NCI-H69 (cell line): ENCODE measurements around the gene FAF1.
"Not testable (repeated sequence)": the region's sequence is repeated elsewhere in the genome, so short reads cannot be mapped to it uniquely, and the experiment has no call there.

Experiments
- DNase-seq: peaks from one replicate; lab custom pipeline; 2025; lab: John Stamatoyannopoulos, UW

Gene FAF1

DNA sequence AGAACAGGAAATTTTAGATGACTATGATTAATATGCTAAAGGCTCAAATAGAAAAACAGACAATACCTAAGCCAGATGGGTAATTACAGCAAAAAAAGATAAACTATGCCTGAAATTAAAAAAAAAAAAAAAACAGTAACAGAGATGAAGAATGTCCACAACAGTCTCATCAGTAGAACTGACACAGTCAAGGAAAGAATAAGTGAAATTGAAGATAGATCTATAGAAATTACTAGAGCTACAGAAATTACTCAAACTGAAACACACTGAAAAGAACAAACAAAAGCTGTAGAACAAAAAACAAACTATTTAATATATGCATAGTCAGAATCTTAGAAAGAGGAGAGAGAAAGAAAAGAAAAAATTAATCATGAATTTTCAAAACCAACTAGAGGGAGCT is 112.8 kb downstream of the FAF1 start:
- DNase-seq, result no peak

GRCh38 chr1:50846224-50846839 is 113.7 kb downstream of the FAF1 start:
- no peak for DNase-seq

DNA sequence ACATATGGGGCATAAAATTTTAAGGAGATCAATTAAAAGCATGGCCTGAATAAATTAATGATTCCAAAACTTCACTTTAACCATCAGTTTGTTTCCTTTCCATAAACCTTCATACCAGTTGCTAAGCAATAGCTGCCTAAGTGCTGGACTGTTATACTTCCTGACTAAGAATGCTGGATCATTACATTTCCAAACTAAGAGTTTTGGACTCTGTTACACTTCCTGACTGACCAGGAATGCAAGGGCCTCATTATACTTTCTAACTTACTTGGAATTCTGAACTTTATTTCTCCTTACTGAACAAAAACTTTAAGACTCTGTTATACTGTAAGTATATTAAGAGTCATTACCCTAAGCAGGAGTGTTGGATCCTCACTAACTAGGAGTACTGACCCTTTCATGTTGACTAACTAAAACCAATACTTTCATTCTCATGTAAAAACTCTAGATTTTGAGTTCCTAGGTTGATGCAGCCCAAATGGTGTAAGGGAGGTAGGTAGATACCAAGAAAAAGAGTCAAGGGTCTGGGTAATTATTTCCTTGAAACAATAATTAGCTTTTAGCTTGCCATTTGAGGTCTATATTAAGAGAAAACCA is 118.2 kb downstream of the FAF1 start:
- DNase-seq, result no peak

- DNase-seq, result no peak
These were observed 124.0 kb downstream of the FAF1 start for GRCh38 chr1:50836117-50836516.

GRCh38 chr1:50833216-50833615 is 126.9 kb downstream of the FAF1 start:
- DNase-seq, result no peak

DNA sequence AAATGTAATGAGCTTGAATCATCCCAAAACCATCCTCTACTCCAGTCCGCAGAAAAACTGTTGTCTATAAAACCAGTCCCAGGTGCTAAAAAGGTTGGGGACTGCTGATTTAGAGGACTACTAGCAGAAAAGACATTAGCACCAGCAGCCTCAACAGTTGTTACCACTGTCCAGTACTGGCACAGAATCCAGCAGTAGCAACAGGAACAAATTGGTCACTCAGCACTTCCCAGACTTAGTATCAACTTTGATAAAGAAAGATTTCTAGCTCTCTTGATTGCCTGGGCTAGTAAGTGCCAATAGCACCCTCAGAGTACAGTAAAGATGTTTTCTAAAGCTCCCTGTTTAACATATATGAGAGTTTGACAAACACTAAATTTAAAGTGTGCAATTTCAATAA is 127.9 kb downstream of the FAF1 start:
- no peak for DNase-seq

- no peak for DNase-seq
These were observed 128.6 kb downstream of the FAF1 start for GRCh38 chr1:50831300-50832061.

GRCh38 chr1:50830621-50831020 is 129.4 kb downstream of the FAF1 start:
- no peak for DNase-seq

DNA sequence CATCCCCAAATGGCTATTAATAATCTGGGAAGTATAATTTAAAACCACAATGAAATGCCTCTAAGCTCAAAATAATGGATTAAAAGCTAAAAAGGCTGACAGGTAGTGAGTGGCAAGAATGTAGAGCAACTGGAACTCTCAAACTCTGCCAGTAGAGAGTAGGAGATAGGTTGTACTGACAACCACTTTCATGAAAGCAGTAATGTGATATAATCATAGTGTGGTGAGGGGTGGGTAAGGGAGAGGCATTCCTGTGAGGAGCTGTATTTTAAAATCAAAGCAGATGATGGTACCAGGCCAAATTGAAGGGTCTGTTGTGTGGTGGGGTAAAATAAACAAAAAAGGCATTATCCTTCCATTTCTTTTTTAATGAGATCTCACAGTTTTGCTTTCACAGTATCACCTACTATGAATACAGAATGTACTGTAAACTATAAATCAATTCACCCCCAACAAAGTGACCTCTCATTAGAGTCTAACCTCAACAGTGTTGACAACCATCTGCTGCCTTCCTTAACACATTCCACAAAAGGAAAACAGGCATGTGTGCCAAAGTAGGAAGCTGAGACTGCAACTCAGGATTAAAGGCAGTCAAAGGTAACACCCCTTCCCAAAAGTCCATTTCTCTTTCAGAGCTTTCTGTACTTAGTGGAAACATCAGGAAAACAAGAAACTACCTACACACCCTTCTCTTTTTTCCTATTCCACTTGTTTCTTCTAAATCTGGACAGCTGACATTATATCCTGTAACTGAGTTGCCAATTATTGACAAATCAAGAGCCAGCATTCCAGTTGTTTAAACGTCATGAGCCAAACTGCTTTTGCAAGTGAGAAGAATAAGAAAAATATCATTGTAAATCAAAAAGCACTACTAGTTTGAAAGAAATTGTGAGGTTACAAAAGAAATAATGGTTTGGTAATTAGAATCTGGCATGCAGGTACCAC is 130.8 kb downstream of the FAF1 start:
- peak; percentile 94 for DNase-seq

GRCh38 chr1:50827546-50827945 is 132.5 kb downstream of the FAF1 start:
- no peak for DNase-seq

DNA sequence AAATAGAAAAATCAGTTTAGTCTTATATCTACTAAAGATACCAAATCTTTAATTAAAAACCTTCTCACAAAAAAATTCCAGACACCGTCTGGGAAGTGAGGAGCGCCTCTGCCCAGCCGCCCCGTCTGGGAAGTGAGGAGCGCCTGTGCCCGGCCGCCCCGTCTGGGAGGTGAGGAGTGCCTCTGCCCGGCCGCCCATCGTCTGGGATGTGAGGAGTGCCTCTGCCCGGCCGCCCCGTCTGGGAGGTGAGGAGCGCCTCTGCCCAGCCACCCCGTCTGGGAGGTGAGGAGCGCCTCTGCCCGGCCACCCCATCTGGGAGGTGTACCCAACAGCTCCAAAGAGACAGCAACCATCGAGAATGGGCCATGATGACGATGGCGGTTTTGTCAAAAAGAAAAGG is 133.3 kb downstream of the FAF1 start:
- not testable (repeated sequence) for DNase-seq

DNA sequence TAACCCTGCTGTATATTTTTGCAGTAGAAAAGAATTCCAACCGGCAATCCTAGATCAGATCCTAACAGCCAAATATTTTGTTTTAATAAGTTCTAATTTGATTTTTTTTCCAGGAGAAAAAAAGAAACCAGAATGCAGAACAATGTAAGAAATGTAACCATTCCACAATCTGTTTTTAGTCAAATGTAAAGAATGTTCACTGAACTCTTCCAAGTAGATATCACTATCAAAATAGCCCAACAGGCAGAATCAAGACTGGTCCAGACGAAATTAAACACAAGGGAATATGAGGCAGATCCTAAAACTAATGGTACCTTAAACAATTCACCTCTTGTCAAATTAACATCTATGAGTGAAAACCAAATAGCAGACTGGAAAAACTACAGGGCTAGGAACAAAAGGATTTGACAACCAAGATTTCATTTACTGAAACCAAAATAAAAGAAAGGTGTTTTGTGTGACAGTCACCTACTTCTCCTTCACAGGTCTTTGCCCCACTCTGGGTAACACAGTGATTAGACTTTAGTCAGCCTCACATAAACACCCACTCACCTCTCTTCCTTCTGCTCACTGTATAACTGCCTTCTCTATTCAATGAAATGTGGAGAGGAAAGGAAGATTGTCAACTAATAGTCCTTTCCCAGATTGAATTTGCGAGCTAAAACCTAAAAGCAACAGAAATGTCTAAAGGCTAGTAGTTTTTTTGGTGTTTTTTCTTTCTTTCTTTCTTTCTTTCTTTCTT is 137.9 kb downstream of the FAF1 start:
- no peak for DNase-seq

DNA sequence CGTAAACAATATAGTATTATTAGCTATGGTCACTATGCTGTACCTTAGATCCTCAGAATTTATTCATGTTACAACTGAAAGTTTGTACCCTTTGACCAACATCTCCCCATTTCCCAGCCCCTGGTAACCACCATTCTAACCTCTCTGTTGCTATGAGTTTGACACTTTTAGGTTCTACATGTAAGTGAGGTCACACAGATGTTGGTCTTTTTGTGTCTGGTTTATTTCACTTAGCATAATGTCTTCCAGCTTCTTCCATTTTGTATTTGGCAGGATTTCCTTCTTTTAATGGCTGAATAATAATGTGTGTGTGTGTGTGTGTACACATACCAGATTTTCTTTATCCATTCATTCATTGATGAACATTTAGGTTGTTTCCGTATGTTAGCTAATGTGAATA is 139.5 kb downstream of the FAF1 start:
- DNase-seq, result no peak

GRCh38 chr1:50812346-50812745 is 147.7 kb downstream of the FAF1 start:
- DNase-seq, result no peak

DNA sequence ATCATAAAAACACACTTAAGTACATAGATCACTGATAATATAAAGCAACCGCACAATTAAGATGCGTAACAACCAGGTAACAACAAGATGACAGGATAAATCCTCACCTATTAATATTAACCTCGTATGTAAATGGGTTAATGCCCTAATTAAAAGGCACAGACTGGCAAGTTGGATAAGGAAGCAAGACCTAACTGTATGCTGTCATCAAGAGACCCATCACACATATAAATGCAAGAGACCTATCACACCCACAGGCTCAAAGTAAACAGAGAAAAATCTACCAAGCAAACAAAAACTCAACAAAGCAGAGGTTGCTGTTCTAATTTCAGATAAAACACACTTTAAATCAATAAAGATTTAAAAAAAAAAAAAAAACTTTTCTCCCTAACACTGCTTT is 151.8 kb downstream of the FAF1 start:
- DNase-seq, result no peak

DNA sequence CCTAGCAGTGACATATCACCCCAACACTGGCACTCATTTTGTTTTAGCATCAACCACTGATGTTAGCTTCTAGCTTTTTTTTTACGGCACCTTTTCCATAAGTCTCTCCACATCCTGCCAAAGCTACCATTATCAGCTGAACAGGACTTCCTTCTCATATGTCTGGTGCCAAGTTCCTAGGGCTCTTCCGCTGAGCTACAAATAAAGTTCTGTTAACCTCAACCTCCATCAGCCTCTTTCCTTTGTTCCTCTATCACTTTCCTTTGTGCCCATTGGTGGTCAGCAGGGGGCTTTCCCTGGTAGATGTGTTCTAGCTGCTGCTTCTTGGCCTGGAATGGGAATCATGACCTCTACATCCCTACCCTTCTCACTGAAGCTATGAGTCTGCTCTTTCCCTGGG is 163.8 kb downstream of the FAF1 start:
- no peak for DNase-seq

DNA sequence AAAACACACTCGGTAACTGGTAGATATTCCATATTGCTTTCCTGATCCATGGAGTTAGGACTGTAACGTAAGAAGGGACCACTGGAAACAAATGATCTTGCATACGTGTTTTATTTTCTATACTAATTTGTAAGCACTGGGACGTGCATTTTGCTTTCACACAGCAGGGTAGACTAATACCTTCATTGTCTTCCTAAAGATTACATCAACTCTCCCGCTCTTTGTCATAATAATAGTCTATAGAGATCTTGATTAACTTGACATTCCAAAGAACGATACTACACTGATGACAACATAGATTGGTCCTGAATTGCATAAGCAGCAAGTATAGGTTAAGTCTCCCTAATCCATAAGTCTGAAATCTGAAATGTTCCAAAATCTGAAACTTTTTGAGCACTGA is 166.5 kb downstream of the FAF1 start:
- no peak for DNase-seq

DNA sequence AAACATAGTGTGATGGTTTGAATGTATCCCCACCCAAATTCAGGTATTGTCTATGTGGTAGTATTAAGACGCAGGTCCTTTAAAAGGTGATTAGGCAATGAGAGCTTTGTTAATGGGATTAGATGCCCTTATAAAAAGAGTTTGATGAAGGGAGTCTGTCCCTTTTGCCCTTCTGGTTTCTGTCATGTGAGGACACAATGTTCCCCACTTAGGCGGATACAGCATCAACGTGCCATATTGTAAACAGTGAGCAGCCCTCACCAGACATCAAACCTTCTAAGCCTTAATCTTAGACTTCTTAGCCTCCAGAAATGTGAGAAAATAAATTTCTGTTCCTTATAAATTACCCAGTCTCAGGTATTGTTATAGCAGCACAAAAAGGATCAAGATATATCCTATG is 172.8 kb downstream of the FAF1 start:
- DNase-seq, result no peak

DNA sequence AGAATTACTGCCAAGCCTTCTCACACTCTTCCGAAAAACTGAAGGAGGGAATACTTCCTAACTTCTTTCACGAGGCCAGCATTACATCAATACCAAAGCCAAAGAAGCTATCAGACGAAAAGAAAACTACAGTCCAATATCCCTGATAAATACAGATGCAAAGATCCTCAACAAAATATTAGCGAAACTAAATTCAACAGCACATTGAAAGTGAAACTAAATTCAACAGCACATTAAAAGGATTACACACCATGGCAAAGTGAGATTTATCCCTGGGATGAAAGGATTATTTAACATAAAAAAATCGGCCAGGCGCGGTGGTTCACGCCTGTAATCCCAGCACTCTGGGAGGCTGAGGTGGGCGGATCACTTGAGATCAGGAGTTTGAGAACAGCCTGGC is 176.8 kb downstream of the FAF1 start:
- no peak for DNase-seq

GRCh38 chr1:50780797-50781196 is 179.3 kb downstream of the FAF1 start:
- no peak for DNase-seq

GRCh38 chr1:50779801-50780200 is 180.3 kb downstream of the FAF1 start:
- no peak for DNase-seq

- DNase-seq, result no peak
These were observed 184.3 kb downstream of the FAF1 start for GRCh38 chr1:50775740-50776139.
